Esophagus (tissue), 2 donors: ENCODE results near the gene TMPRSS9. TPM values are rescaled to one million over a fixed set of nuclear protein-coding genes. Genes with fewer than 3 reads are reported as not detected.
"Not testable (repeated sequence)": the region's sequence is repeated elsewhere in the genome, so short reads cannot be mapped to it uniquely, and the experiment has no call there.

Experiments
- H3K27ac ChIP-seq, 2 donors: one replicate each; pipeline ENCODE4 v1.5.1; 2013; ENCODE audit warnings: low read depth in 2 of 2, mild to moderate bottlenecking in 2 of 2, inconsistent platforms in 1 of 2, low read length in 1 of 2, moderate library complexity in 1 of 2
- H3K27me3 ChIP-seq, 2 donors: one replicate each; pipeline ENCODE4 v1.6.1; 2013; ENCODE audit warnings: low read length in 2 of 2, control low read depth in 1 of 2, mild to moderate bottlenecking in 1 of 2; ENCODE audit not compliant: insufficient read depth in 2 of 2, control insufficient read depth in 1 of 2
- H3K36me3 ChIP-seq, 2 donors: one replicate each; pipeline ENCODE4 v1.6.1; 2013; ENCODE audit warnings: low read length in 1 of 2; ENCODE audit not compliant: control insufficient read depth in 2 of 2, insufficient read depth in 2 of 2
- H3K4me1 ChIP-seq, 2 donors: one replicate each; pipeline ENCODE4 v1.6.1; 2013; ENCODE audit warnings: low read length in 1 of 2; ENCODE audit not compliant: control insufficient read depth in 2 of 2, insufficient read depth in 2 of 2
- H3K4me3 ChIP-seq, 2 donors: one replicate each; pipeline ENCODE4 v1.5.1; 2013; ENCODE audit warnings: low read length in 2 of 2, mild to moderate bottlenecking in 2 of 2, low read depth in 1 of 2, moderate library complexity in 1 of 2
- H3K9me3 ChIP-seq, 2 donors: one replicate each; pipeline ENCODE4 v1.6.1; 2013; ENCODE audit warnings: mild to moderate bottlenecking in 2 of 2, low read depth in 1 of 2, low read length in 1 of 2, moderate library complexity in 1 of 2; ENCODE audit not compliant: control insufficient read depth in 2 of 2, insufficient read depth in 1 of 2
- WGBS, 2 donors: extraction: QIAGEN DNeasy Blood & Tissue Kit; methylation state at CpG; one replicate each; pipeline ENCODE4 v1.1.7; 2013; 5-methylcytosine and 5-hydroxymethylcytosine counted together
- polyA plus RNA-seq, 2 donors: library from polyadenylated mRNA; stranded (reverse); fragments of 200-250 nt; gene quantifications; one replicate each; pipeline ENCODE4 v1.2.3, GENCODE V29; 2013
- donor health status: healthy with polysubstance abuse.
- donor health status: Bipolar disorder and iron deficiency.

The TMPRSS9 gene
- polyA plus RNA-seq, 2 donors = 0.04 TPM; not detected in 1

GRCh38 chr19:2412449-2412848 is 52.4 kb downstream of the TMPRSS9 start:
- Histone ChIP-seq H3K9me3 (peaks cover 2 to 5% of the 10 kb centered on the region in 2 donors), H3K36me3 (no peaks in the 10 kb centered on the region), H3K27ac (no peak overlapping the region), H3K4me1 (no peaks in the 10 kb centered on the region), H3K27me3 (no peaks in the 10 kb centered on the region), H3K4me3 (no peak overlapping the region)
- 42 to 51% methylated on average over 2 of the region's 2 CpGs for WGBS, 2 donors

DNA sequence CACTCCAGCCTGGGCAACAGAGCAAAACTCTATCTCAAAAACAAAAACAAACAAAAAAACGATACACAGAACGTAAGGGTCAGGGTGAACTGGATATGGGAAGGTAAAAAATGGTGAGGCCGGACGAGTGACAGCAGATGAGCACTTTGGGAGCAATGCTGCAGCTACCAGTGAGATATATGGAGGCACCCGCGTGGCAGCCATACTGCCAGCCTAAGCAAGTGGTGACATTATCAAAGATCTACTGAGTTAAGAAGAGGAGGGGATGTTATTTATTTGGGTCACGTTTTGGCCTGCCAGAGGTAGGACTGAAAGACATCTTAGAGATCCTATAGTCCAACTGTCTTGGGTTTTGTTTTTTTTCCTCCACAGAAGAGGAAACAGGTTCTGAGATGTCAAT is 53.1 kb downstream of the TMPRSS9 start:
- H3K36me3 ChIP-seq = no peaks in the 10 kb centered on the region
- 78 to 79% methylated on average over 7 of the region's 7 CpGs for WGBS, 2 donors
- H3K27me3 ChIP-seq = no peaks in the 10 kb centered on the region
- H3K9me3 ChIP-seq = peaks cover 2 to 5% of the 10 kb centered on the region in 2 donors
- H3K4me3 ChIP-seq = no peak overlapping the region
- H3K27ac ChIP-seq = no peak overlapping the region
- no peaks in the 10 kb centered on the region for H3K4me1 ChIP-seq

DNA sequence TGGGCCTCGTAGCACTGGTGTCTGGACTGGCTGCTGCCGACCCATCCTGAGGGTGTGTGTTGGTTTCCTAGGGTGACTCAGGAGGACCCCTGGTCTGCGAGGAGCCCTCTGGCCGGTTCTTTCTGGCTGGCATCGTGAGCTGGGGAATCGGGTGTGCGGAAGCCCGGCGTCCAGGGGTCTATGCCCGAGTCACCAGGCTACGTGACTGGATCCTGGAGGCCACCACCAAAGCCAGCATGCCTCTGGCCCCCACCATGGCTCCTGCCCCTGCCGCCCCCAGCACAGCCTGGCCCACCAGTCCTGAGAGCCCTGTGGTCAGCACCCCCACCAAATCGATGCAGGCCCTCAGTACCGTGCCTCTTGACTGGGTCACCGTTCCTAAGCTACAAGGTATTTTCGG is 53.6 kb downstream of the TMPRSS9 start:
- Histone ChIP-seq H3K9me3 (peaks cover 2 to 5% of the 10 kb centered on the region in 2 donors), H3K4me1 (no peaks in the 10 kb centered on the region), H3K27me3 (no peaks in the 10 kb centered on the region), H3K36me3 (no peaks in the 10 kb centered on the region), H3K4me3 (no peak overlapping the region), H3K27ac (no peak overlapping the region)
- WGBS, 2 donors = 88 to 89% methylated on average over 16 of the region's 16 CpGs

GRCh38 chr19:2415281-2415972 is 55.4 kb downstream of the TMPRSS9 start:
- no peak overlapping the region for H3K27ac ChIP-seq
- 82% methylated on average over 29 of the region's 29 CpGs for WGBS, 2 donors
- no peaks in the 10 kb centered on the region for H3K9me3 ChIP-seq
- H3K4me3 ChIP-seq = no peak overlapping the region
- H3K27me3 ChIP-seq = no peaks in the 10 kb centered on the region
- no peaks in the 10 kb centered on the region for H3K4me1 ChIP-seq
- no peaks in the 10 kb centered on the region for H3K36me3 ChIP-seq

DNA sequence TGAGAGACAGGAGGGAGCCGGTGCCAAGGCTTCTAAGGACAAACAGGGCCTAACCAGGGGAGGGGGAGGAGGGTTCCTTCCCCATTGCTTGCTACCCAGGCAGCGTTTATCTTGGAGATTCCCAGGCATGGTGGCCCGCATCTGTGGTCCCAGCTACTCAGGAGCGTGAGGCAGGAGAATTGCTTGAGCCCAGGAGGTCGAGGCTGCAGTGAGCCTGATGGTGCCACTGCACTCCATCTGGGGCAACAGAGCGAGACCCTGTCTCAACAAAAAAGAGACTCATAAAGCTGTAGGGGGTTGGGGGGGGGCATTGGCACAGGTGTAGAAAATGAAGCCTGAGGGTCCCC is 55.9 kb downstream of the TMPRSS9 start:
- Histone ChIP-seq H3K4me1 (no peaks in the 10 kb centered on the region), H3K27me3 (no peaks in the 10 kb centered on the region), H3K9me3 (no peaks in the 10 kb centered on the region), H3K36me3 (no peaks in the 10 kb centered on the region), H3K27ac (no peak overlapping the region), H3K4me3 (no peak overlapping the region)
- 65 to 70% methylated on average over 6 of the region's 6 CpGs for WGBS, 2 donors

GRCh38 chr19:2416321-2417097 is 56.4 kb downstream of the TMPRSS9 start:
- Histone ChIP-seq H3K4me3 (no peak overlapping the region), H3K9me3 (no peaks in the 10 kb centered on the region), H3K36me3 (no peaks in the 10 kb centered on the region), H3K27ac (no peak overlapping the region), H3K27me3 (no peaks in the 10 kb centered on the region), H3K4me1 (no peaks in the 10 kb centered on the region)
- WGBS, 2 donors = 88 to 89% methylated on average over 19 of the region's 19 CpGs

DNA sequence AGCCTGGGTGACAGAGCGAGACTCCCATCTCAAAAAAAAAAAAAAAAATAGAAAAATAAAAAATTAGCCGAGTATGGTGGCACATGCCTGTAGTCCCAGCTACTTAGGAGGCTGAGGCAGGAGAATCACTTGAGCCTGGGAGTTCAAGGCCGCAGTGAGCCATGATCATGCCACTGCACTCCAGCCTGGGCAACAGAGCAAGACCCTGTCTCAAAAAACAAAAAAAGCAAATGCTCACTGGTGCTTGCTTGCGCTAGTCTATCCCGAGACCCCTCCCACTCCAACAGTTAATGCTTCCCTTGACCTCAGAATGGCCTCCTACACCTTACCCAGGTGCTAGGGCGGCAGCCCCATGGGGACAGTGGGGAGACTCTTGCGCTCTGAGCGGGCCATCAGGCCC is 57.4 kb downstream of the TMPRSS9 start:
- WGBS, 2 donors = 95 to 97% methylated on average over 8 of the region's 8 CpGs

DNA sequence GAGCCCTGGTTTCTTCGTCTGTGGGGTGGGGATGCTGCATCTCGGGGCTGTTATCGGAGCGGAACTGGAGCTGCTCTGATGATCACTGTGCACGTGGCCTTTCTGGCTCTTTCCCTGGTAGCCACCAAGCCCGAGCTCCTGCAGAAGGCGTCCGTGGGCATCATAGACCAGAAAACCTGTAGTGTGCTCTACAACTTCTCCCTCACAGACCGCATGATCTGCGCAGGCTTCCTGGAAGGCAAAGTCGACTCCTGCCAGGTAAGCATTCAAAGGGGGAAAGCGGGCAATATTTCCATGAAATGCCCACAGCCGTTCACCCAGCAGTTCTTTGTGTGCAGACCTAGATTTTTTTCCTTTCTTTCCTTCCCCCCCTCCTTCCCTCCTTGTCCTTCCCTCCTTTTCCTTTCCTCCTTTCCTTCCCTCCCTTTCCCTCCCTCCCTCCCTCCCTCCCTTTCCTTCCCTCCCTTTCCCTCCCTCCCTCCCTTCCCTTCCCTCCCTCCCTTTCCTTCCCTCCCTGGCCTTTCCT is 57.9 kb downstream of the TMPRSS9 start:
- Histone ChIP-seq H3K4me3 (no peak overlapping the region), H3K36me3 (no peaks in the 10 kb centered on the region), H3K4me1 (no peaks in the 10 kb centered on the region), H3K9me3 (no peaks in the 10 kb centered on the region), H3K27ac (no peak overlapping the region), H3K27me3 (no peaks in the 10 kb centered on the region)
- 85 to 86% methylated on average over 13 of the region's 13 CpGs for WGBS, 2 donors

More for the DNA sequence above, 57.4 kb downstream of the TMPRSS9 start:
- not testable (repeated sequence) for H3K27ac ChIP-seq, H3K27me3 ChIP-seq, H3K4me3 ChIP-seq, H3K4me1 ChIP-seq, H3K36me3 ChIP-seq, H3K9me3 ChIP-seq

- no peak overlapping the region for H3K4me3 ChIP-seq
- H3K36me3 ChIP-seq = peaks cover 0 to 3% of the 10 kb centered on the region in 2 donors
- H3K4me1 ChIP-seq = no peaks in the 10 kb centered on the region
- no peaks in the 10 kb centered on the region for H3K9me3 ChIP-seq
- WGBS, 2 donors = 95 to 96% methylated on average over 7 of the region's 7 CpGs
- no peak overlapping the region for H3K27ac ChIP-seq
- H3K27me3 ChIP-seq = no peaks in the 10 kb centered on the region
Measured at GRCh38 chr19:2419754-2420153, 59.7 kb downstream of the TMPRSS9 start.
